BLaER1 treated with 17β-estradiol and CSF1 and Interleukin-3, amounts not matched to agents 10 nM and 100 nM (cell line): ENCODE measurements around the gene VAMP8.

Experiments
- H3K27ac ChIP-seq, 11 experiments: shearing (Covaris generic); formaldehyde crosslinking; 2 replicates each; pipeline ENCODE4 v1.8.1; 2022
- H3K27me3 ChIP-seq, 11 experiments: shearing (Covaris generic); formaldehyde crosslinking; 2 replicates each; pipeline ENCODE4 v1.8.1; 2022
- H3K36me3 ChIP-seq, 11 experiments: shearing (Covaris generic); formaldehyde crosslinking; 2 replicates each; pipeline ENCODE4 v1.8.1; 2022
- H3K4me1 ChIP-seq, 10 experiments: shearing (Covaris generic); formaldehyde crosslinking; 2 replicates each; pipeline ENCODE4 v1.8.1; 2022
- H3K4me2 ChIP-seq, 11 experiments: shearing (Covaris generic); formaldehyde crosslinking; 2 replicates each; pipeline ENCODE4 v1.8.1; 2022
- H3K4me3 ChIP-seq, 10 experiments: shearing (Covaris generic); formaldehyde crosslinking; 2 replicates each; pipeline ENCODE4 v1.8.1; 2022
- H3K9ac ChIP-seq, 11 experiments: shearing (Covaris generic); formaldehyde crosslinking; 2 replicates each; pipeline ENCODE4 v1.8.1; 2022
- H3K9me3 ChIP-seq, 11 experiments: shearing (Covaris generic); formaldehyde crosslinking; replicated peaks in 1 of 11; 2 replicates each; pipeline ENCODE4 v1.8.1; 2022
- H4K20me1 ChIP-seq, 11 experiments: shearing (Covaris generic); formaldehyde crosslinking; 2 replicates each; pipeline ENCODE4 v1.8.1; 2022
- Cebpa-rat ChIP-seq, 11 experiments: shearing (Covaris generic); IDR thresholded peaks; 2 replicates each; pipeline ENCODE4 v1.8.1; 2022

The VAMP8 gene

DNA sequence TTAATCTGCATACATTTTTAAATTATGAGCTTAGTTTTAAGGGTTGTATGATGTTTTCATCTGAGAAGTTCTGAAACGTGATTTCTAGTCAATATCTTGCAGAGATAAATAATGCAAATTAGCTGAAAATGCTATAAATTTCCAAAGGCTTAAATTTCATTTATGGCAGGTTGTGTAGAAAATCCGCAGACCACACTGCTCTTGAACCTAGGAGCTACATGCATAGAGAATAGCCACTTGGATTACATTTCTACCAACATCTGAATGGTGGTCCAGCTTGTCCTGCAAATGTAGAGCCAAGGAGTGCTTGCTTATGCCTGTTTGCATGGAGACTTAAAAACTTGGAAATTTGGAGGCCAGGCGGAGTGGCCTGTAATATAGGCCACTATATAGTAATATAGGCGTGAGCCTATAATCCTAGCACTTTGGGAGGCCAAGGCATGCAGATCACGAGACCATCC is 31.6 kb upstream of the VAMP8 start:
- Histone ChIP-seq H3K4me3 (no peak overlapping the region), H3K27me3 (no peaks in the 10 kb centered on the region), H3K27ac (no peak overlapping the region), H3K4me1 (peaks cover 34 to 57% (median 40%) of the 10 kb centered on the region in 10 experiments), H4K20me1 (peaks cover 69 to 94% (median 80%) of the 10 kb centered on the region in 11 experiments), H3K36me3 (peaks cover 74 to 100% (median 95%) of the 10 kb centered on the region in 11 experiments), H3K9me3 (no peaks in the 10 kb centered on the region), H3K9ac (no peak overlapping the region), H3K4me2 (no peak overlapping the region)
- TF ChIP-seq Cebpa-rat (IDR thresholded peaks at IDR 0.05), result no peak

DNA sequence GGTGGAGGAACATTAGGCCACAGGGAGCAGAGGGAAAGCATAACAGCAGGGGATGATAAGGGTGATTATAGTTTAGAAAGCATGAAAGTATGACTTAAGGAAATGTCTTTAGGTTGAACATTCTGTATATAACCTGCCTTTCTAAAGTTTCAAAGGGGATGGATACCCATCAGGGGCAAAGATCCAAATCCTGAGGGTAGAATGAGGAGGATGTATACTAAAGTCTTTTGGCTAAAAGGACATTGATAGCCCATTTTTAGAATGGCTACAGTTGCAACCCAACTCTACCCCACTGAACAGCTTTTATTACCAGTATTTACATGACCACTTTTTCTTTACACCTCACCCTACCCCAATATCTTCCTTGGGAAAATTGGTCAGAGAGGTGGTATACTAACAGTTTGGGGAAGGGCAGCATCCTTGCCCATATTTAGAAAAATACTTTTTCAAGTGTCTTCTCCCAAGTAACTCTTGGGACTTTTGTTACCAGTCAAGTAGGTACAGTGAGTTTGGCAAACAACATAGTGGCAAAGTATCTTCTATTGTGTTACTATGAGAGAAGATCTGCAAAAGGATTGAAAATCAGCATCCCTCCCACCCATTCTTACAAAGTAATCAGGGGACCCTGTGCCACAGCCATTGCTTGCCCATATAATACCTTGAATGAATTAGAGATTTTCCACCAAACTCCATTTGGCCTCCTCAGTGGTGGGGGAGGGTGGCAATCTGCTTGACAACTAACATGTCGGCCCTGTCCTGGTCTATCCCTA is 30.1 kb upstream of the VAMP8 start:
- peaks cover 55 to 79% (median 65%) of the 10 kb centered on the region in 11 experiments for H4K20me1 ChIP-seq
- no peak overlapping the region for H3K4me2 ChIP-seq
- H3K36me3 ChIP-seq, result peaks cover 72 to 98% (median 93%) of the 10 kb centered on the region in 11 experiments
- H3K4me3 ChIP-seq, result no peak overlapping the region
- H3K27ac ChIP-seq, result 0 out of 22 replicates have a peak overlapping the region, but pooled peaks of 1 of the 11 experiments have one; percentile 6
- no peak for TF ChIP-seq Cebpa-rat (IDR thresholded peaks at IDR 0.05)
- no peak overlapping the region; a peak in 1 of 22 replicates for H3K9ac ChIP-seq
- H3K27me3 ChIP-seq, result no peaks in the 10 kb centered on the region
- H3K9me3 ChIP-seq, result no peaks in the 10 kb centered on the region
- H3K4me1 ChIP-seq, result peaks cover 24 to 55% (median 37%) of the 10 kb centered on the region in 10 experiments

DNA sequence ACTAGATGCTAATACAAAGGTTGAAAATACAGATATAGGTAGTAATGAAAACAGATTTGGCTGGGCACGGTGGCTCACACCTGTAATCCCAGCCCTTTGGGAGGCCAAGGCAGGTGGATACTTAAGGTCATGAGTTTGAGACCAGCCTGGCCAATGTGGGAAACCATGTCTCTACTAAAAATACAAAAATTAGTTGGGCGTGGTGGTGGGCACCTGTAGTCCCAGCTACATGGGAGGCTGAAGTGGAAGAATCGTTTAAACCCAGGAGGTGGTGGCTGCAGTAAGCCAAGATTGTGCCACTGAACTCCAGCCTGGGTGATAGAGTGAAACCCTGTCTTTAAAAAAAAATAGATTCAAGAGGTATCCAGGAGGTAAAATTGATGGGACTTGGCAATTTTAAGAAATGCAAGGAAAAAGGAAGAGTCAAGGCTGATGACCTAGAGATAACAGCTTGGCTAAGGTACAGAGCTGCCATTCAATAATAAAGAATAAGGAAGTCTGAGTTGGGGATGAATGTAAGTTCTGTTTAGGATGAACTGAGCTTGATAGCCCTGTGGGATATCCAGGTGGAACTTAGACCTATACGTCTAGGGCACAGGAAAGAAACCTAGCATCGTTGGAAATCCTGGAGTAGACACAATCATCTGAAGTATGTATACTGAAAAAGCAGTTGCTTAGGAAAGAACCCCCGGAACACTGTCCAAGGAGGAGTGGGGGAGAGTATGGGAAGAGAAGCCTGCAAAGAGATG is 29.4 kb upstream of the VAMP8 start:
- Histone ChIP-seq H3K9ac (no peak overlapping the region; a peak in 1 of 22 replicates), H3K4me2 (no peak overlapping the region), H3K27me3 (no peaks in the 10 kb centered on the region), H3K9me3 (no peaks in the 10 kb centered on the region), H3K4me3 (no peak overlapping the region), H3K27ac (0 out of 22 replicates have a peak overlapping the region, but pooled peaks of 1 of the 11 experiments have one; percentile 6), H3K36me3 (peaks cover 72 to 98% (median 93%) of the 10 kb centered on the region in 11 experiments), H4K20me1 (peaks cover 47 to 71% (median 58%) of the 10 kb centered on the region in 11 experiments), H3K4me1 (peaks cover 17 to 48% (median 29%) of the 10 kb centered on the region in 10 experiments; a peak in 19 of 20 replicates)
- no peak for TF ChIP-seq Cebpa-rat (IDR thresholded peaks at IDR 0.05)

DNA sequence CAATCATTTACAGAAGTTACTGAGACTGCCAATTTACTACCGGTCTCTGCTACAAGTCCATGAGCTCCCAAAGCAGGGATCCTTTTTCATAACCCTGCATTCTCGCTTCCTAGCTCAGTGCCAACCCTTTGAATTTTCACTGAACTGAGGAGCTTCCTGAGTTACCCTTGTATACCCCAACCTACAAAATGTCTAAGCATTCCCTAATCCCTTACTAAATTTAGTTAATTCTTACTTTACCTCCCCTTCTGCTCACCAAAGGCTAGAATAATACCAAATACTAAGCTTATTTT is 28.8 kb upstream of the VAMP8 start:
- Histone ChIP-seq H4K20me1 (peaks cover 42 to 66% (median 53%) of the 10 kb centered on the region in 11 experiments), H3K9ac (no peak overlapping the region; a peak in 1 of 22 replicates), H3K4me2 (no peak overlapping the region), H3K4me3 (no peak overlapping the region), H3K4me1 (peaks cover 12 to 43% (median 26%) of the 10 kb centered on the region in 10 experiments; a peak in 19 of 20 replicates), H3K36me3 (peaks cover 72 to 98% (median 93%) of the 10 kb centered on the region in 11 experiments), H3K9me3 (no peaks in the 10 kb centered on the region), H3K27me3 (no peaks in the 10 kb centered on the region), H3K27ac (no peak overlapping the region)
- TF ChIP-seq Cebpa-rat (IDR thresholded peaks at IDR 0.05), result no peak

GRCh38 chr2:85549095-85549494 is 28.3 kb upstream of the VAMP8 start:
- Histone ChIP-seq H3K9ac (no peak overlapping the region), H3K4me1 (peaks cover 12 to 43% (median 26%) of the 10 kb centered on the region in 10 experiments; a peak in 19 of 20 replicates), H3K27me3 (no peaks in the 10 kb centered on the region), H3K9me3 (no peaks in the 10 kb centered on the region), H3K4me3 (no peak overlapping the region), H4K20me1 (peaks cover 36 to 61% (median 47%) of the 10 kb centered on the region in 11 experiments), H3K4me2 (peak overlapping the region in 1 of 11 experiments; percentile 20; a peak in 4 of 22 replicates), H3K36me3 (peaks cover 72 to 98% (median 92%) of the 10 kb centered on the region in 11 experiments), H3K27ac (no peak overlapping the region)
- TF ChIP-seq Cebpa-rat (IDR thresholded peaks at IDR 0.05), result no peak

DNA sequence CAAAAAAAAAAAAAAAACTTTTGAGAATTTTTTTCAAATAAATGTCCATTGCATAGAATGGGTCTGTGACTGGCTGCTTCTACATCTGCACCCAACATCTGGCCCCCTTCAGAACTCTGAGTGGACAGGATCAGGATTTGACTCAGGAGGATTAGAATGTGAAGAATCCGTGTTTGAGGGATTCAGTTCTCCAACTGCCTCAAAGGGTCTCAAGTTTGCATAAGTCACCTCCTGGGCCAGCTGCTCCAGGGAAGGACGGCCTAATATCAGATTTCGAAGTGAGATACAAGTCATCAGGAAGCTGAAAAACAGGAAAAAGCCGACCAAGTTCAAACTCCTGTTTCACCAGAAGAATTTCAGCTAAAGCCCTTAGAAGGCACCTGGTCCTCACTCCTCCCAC is 27.6 kb upstream of the VAMP8 start:
- H3K36me3 ChIP-seq, result peaks cover 72 to 98% (median 92%) of the 10 kb centered on the region in 11 experiments
- H3K4me1 ChIP-seq, result peaks cover 12 to 43% (median 26%) of the 10 kb centered on the region in 10 experiments; a peak in 19 of 20 replicates
- no peaks in the 10 kb centered on the region for H3K9me3 ChIP-seq
- no peaks in the 10 kb centered on the region for H3K27me3 ChIP-seq
- no peak overlapping the region for H3K4me3 ChIP-seq
- H4K20me1 ChIP-seq, result peaks cover 29 to 53% (median 40%) of the 10 kb centered on the region in 11 experiments
- peak overlapping the region in 8 of 11 experiments; percentile 10 to 39 (median 22); a peak in 6 of 22 replicates for H3K27ac ChIP-seq
- H3K9ac ChIP-seq, result peak overlapping the region in 8 of 11 experiments; percentile 2 to 56 (median 34); a peak in 9 of 22 replicates
- H3K4me2 ChIP-seq, result peak overlapping the region; percentile 1 to 71 (median 37); a peak in 15 of 22 replicates
- no peak for TF ChIP-seq Cebpa-rat (IDR thresholded peaks at IDR 0.05)

DNA sequence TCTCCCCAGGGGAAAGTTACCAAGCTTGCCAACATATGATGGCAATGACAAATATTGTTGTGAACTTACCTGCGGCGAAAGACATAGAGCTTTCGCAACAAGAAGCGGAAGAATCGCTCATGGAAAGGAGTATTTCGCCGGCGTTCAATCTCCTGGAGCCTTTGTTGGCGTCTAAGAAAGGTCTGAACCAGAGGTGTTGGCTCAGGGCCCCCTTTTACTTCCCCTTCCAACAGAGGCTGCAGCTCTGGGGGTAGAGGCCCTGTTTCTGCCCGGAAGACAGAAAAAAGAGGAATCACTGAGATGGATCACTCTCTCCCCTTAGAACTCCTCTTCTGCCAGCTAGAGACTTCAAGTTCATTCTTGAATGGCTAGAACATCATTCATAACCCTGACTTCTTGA is 26.9 kb upstream of the VAMP8 start:
- Histone ChIP-seq H3K4me2 (peak overlapping the region; percentile 1 to 71 (median 37); a peak in 17 of 22 replicates), H3K27me3 (no peaks in the 10 kb centered on the region), H3K27ac (peak overlapping the region in 9 of 11 experiments; percentile 10 to 39 (median 24); a peak in 8 of 22 replicates), H3K9me3 (no peaks in the 10 kb centered on the region), H3K4me1 (peaks cover 12 to 43% (median 26%) of the 10 kb centered on the region in 10 experiments; a peak in 19 of 20 replicates), H3K9ac (peak overlapping the region in 10 of 11 experiments; percentile 5 to 56 (median 15); a peak in 10 of 22 replicates), H3K4me3 (no peak overlapping the region), H3K36me3 (peaks cover 72 to 98% (median 92%) of the 10 kb centered on the region in 11 experiments), H4K20me1 (peaks cover 22 to 47% (median 33%) of the 10 kb centered on the region in 11 experiments)
- TF ChIP-seq Cebpa-rat (IDR thresholded peaks at IDR 0.05), result no peak

DNA sequence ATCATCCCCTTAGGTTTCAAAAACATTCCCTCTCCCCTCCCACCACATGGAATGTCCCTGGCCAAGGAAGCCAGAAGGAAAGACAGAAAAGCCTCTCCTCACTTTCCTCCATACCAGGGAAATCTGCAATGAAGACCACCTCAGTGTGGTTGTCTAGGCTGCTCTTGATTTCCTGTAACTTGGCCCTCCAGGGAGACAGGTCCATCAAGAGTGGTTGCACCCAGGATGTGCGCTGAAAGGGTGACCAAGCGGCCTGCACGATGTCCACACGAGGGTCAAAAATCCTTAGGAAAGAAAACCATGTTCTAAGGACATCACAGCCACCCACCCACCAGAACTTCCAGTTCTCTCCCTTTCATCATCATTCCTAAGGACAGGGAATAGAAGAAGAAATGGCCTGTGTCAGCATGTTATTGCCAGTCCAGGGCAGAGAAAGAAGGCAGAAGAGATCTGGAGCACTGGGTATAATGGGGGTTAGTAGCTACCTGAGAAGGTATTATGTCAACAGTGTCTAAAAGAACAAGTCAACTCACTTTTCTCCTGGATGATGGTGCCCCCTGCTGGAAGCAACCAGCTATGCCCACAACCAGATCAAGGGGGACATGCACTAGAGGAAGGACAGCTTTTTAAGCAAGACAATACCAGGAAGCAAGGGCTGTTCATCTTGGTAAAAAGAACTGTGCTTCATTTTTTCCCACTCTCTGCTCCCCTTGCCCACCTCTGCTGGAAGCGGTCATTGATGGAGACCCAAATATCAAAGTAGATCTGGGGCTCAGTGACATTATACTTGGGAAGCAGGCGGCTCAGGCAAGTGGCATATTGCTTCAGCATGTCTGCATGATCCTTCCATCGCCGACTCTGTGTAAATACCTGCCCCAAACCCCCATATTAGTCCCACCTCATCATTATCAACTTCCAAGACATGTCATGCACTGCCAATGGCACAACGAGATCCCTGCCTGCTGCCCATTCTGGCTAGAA is 25.4 kb upstream of the VAMP8 start:
- Histone ChIP-seq H3K4me3 (no peak overlapping the region), H3K9ac (peak overlapping the region in 6 of 11 experiments; percentile 0 to 27 (median 8); a peak in 3 of 22 replicates), H3K9me3 (no peaks in the 10 kb centered on the region), H3K36me3 (peaks cover 73 to 98% (median 93%) of the 10 kb centered on the region in 11 experiments), H4K20me1 (peaks cover 11 to 32% (median 18%) of the 10 kb centered on the region in 11 experiments; a peak in 19 of 22 replicates), H3K4me1 (peaks cover 12 to 43% (median 26%) of the 10 kb centered on the region in 10 experiments; a peak in 19 of 20 replicates), H3K4me2 (peak overlapping the region in 4 of 11 experiments; percentile 47 to 71 (median 63); a peak in 7 of 22 replicates), H3K27ac (no peak overlapping the region; a peak in 3 of 22 replicates), H3K27me3 (no peaks in the 10 kb centered on the region)
- no peak for TF ChIP-seq Cebpa-rat (IDR thresholded peaks at IDR 0.05)
